CD14-positive monocyte (primary cell): ENCODE data around the gene CPT1A. TPM values are rescaled to one million over a fixed set of nuclear protein-coding genes. Genes with fewer than 3 reads are reported as not detected.
A peak's percentile ranks its signal among the peaks of the same experiment; 100 is the strongest.

Experiments
- DNase-seq, 3 donors: peaks; one replicate each; pipeline ENCODE4 v3.0.0-alpha.2; 2011 to 2022
- H2AFZ ChIP-seq: 2 replicates; pipeline ENCODE4 v1.6.0; 2012; ENCODE audit warnings: mild to moderate bottlenecking, low read depth, low read length, inconsistent platforms; ENCODE audit not compliant: insufficient read depth, poor library complexity, severe bottlenecking
- H3K27ac ChIP-seq, 2 donors: 1 replicate in 1 of 2; 2 replicates in 1 of 2; pipeline ENCODE4 v1.5.1; 2012 to 2013; ENCODE audit warnings: low read length in 2 of 2, control low read depth in 1 of 2, inconsistent platforms in 1 of 2, low read depth in 1 of 2, mild to moderate bottlenecking in 1 of 2
- H3K27me3 ChIP-seq, 2 donors: one replicate each; pipeline versions ENCODE4 v1.6.0 to v1.6.1; 2011 to 2013; ENCODE audit warnings: low read length in 2 of 2; ENCODE audit not compliant: control insufficient read depth in 2 of 2, insufficient read depth in 2 of 2
- H3K36me3 ChIP-seq, 2 donors: replicated peaks in 1 of 2; 1 replicate in 1 of 2; 2 replicates in 1 of 2; pipeline versions ENCODE4 v1.5.1 to v1.6.1; 2012 to 2013; ENCODE audit warnings: low read length in 2 of 2, control low read depth in 1 of 2, inconsistent platforms in 1 of 2, mild to moderate bottlenecking in 1 of 2; ENCODE audit not compliant: insufficient read depth in 2 of 2, control insufficient read depth in 1 of 2
- H3K4me1 ChIP-seq, 2 donors: 1 replicate in 1 of 2; 2 replicates in 1 of 2; pipeline versions ENCODE4 v1.5.1 to v1.6.1; 2012 to 2013; ENCODE audit warnings: low read length in 2 of 2, control low read depth in 1 of 2, inconsistent platforms in 1 of 2, mild to moderate bottlenecking in 1 of 2, moderate library complexity in 1 of 2; ENCODE audit not compliant: insufficient read depth in 2 of 2, control insufficient read depth in 1 of 2
- H3K4me2 ChIP-seq: replicated peaks from 2 replicates; pipeline ENCODE3; 2012; ENCODE audit warnings: low read length, moderate library complexity, mild to moderate bottlenecking; ENCODE audit not compliant: poor library complexity, severe bottlenecking; ENCODE audit errors: extremely low read depth
- H3K4me3 ChIP-seq, 3 experiments: fragments of 200-600 bp in 1 of 3; sonication (generic) in 1 of 3; replicated peaks in 1 of 3; 1 replicate in 2 of 3; 2 replicates in 1 of 3; pipeline ENCODE4 v1.5.1; 2011 to 2013; ENCODE audit warnings: low read length in 3 of 3, mild to moderate bottlenecking in 3 of 3, control low read depth in 2 of 3, low read depth in 2 of 3, inconsistent platforms in 1 of 3, moderate library complexity in 1 of 3
- H3K79me2 ChIP-seq: 2 replicates; pipeline ENCODE4 v1.6.0; 2012; ENCODE audit warnings: mild to moderate bottlenecking, control low read depth, inconsistent platforms, low read length, moderate library complexity; ENCODE audit not compliant: insufficient read depth
- H3K9ac ChIP-seq: 2 replicates; pipeline ENCODE4 v1.6.0; 2017; ENCODE audit warnings: low read length, mild to moderate bottlenecking; ENCODE audit not compliant: insufficient read depth, poor library complexity, severe bottlenecking
- H3K9me3 ChIP-seq, 2 donors: replicated peaks in 1 of 2; 1 replicate in 1 of 2; 2 replicates in 1 of 2; pipeline versions ENCODE4 v1.5.1 to v1.6.1; 2012 to 2013; ENCODE audit warnings: low read length in 2 of 2, control low read depth in 1 of 2; ENCODE audit not compliant: control insufficient read depth in 1 of 2, insufficient read depth in 1 of 2
- H4K20me1 ChIP-seq: 2 replicates; pipeline ENCODE4 v1.6.0; 2012; ENCODE audit warnings: mild to moderate bottlenecking, low read length, control low read depth, moderate library complexity; ENCODE audit not compliant: insufficient read depth
- H3K27ac Mint-ChIP-seq, 7 donors: one replicate each; pipeline ENCODE4 v1.8.0; 2020; ENCODE audit warnings: mild to moderate bottlenecking in 7 of 7, mixed read lengths in 7 of 7, moderate library complexity in 6 of 7, inconsistent platforms in 2 of 7
- H3K27me3 Mint-ChIP-seq, 3 donors: one replicate each; pipeline ENCODE4 v1.8.0; 2021 to 2022; ENCODE audit warnings: low read depth in 3 of 3, mild to moderate bottlenecking in 3 of 3, mixed read lengths in 3 of 3, moderate library complexity in 3 of 3, inconsistent platforms in 1 of 3
- H3K36me3 Mint-ChIP-seq, 2 donors: one replicate each; pipeline ENCODE4 v1.8.0; 2020; ENCODE audit warnings: mixed read lengths in 2 of 2, inconsistent platforms in 1 of 2, mild to moderate bottlenecking in 1 of 2
- H3K4me1 Mint-ChIP-seq: one replicate; pipeline ENCODE4 v1.8.0; 2020; ENCODE audit warnings: mild to moderate bottlenecking, mixed read lengths
- H3K4me3 Mint-ChIP-seq, 2 donors: one replicate each; pipeline ENCODE4 v1.8.0; 2020; ENCODE audit warnings: mild to moderate bottlenecking in 2 of 2, mixed read lengths in 2 of 2, moderate library complexity in 1 of 2
- H3K9me3 Mint-ChIP-seq, 7 donors: one replicate each; pipeline ENCODE4 v1.8.0; 2020 to 2022; ENCODE audit warnings: mixed read lengths in 7 of 7, mild to moderate bottlenecking in 6 of 7, moderate library complexity in 6 of 7, inconsistent platforms in 2 of 7
- WGBS: methylation state at CpG from one replicate; pipeline ENCODE4 v1.1.5; 2013; ENCODE audit warnings: missing lambda C conversion rate; ENCODE audit not compliant: insufficient coverage; 5-methylcytosine and 5-hydroxymethylcytosine counted together
- intact Hi-C, 2 donors: fragments of 100-400 bp; cut with micrococcal nuclease; formaldehyde crosslinking; loops; one replicate each; pipeline versions ENCODE4 v1.15.0 to v1.15.1; 2023
- polyA plus RNA-seq, 3 donors: library from polyadenylated mRNA; depleted of rRNA in 1 of 3; unstranded in 2 of 3; stranded (reverse) in 1 of 3; fragments of 300-500 nt in 2 of 3; fragments of >200 nt in 1 of 3; fragmentation: Illumina TruSeq in 2 of 3; gene quantifications; 1 replicate in 2 of 3; 2 replicates in 1 of 3; pipeline ENCODE4 v1.2.3, GENCODE V29; 2012 to 2021
- TF ChIP-seq, protein P1 (sequence below): fragments of 200-600 bp; IDR thresholded peaks from one replicate; pipeline ENCODE4 v1.8.0; 2022; ENCODE audit warnings: antibody characterized with exemption, mild to moderate bottlenecking

CPT1A gene
- polyA plus RNA-seq, 3 donors = 5.6 to 42.5 (median 7.0) TPM

DNA sequence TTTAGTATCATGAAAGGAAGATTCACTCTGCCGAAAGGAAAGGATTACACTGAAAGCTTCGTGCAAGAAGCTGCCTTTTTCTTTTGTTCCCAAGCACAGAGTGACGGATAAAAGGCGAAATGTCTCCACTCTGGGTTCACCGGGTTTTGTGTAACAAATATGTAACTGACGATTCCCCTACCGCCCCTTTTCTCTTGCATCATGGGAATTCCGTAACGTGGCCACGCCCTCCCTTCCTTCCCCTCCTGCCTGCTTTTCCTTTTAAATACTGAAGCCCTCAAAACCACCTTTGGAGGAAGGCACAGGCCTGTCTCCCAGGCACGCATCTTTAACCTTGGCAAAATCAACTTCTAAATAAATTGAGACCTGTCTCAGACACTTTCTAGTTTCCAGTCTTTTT is 74.0 kb downstream of the CPT1A start:
- Mint-ChIP-seq H3K27ac (peak overlapping the region; percentile 5 to 85 (median 61)), H3K4me3 (no peak overlapping the region), H3K4me1 (peaks cover 3% of the 10 kb centered on the region), H3K9me3 (no peaks in the 10 kb centered on the region), H3K27me3 (no peaks in the 10 kb centered on the region), H3K36me3 (peaks cover 76 to 94% of the 10 kb centered on the region in 2 donors)
- Histone ChIP-seq H3K36me3 (peaks cover 79 to 93% of the 10 kb centered on the region in 2 donors), H3K9ac (no peak overlapping the region), H3K4me2 (no peak overlapping the region), H4K20me1 (peaks cover 13% of the 10 kb centered on the region), H3K79me2 (no peaks in the 10 kb centered on the region), H2AFZ (no peak overlapping the region), H3K4me1 (peaks cover 0 to 2% of the 10 kb centered on the region in 2 donors), H3K27ac (peak overlapping the region in 1 of 2 donors; percentile 38), H3K4me3 (no peak overlapping the region), H3K27me3 (no peaks in the 10 kb centered on the region), H3K9me3 (no peaks in the 10 kb centered on the region)
- TF ChIP-seq, protein P1, sequence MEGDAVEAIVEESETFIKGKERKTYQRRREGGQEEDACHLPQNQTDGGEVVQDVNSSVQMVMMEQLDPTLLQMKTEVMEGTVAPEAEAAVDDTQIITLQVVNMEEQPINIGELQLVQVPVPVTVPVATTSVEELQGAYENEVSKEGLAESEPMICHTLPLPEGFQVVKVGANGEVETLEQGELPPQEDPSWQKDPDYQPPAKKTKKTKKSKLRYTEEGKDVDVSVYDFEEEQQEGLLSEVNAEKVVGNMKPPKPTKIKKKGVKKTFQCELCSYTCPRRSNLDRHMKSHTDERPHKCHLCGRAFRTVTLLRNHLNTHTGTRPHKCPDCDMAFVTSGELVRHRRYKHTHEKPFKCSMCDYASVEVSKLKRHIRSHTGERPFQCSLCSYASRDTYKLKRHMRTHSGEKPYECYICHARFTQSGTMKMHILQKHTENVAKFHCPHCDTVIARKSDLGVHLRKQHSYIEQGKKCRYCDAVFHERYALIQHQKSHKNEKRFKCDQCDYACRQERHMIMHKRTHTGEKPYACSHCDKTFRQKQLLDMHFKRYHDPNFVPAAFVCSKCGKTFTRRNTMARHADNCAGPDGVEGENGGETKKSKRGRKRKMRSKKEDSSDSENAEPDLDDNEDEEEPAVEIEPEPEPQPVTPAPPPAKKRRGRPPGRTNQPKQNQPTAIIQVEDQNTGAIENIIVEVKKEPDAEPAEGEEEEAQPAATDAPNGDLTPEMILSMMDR = no peak
- 22% methylated on average over 8 of the region's 11 CpGs for WGBS
- intact Hi-C loops = no loop called here
- peak in 1 of 3 donors; percentile 45 for DNase-seq

DNA sequence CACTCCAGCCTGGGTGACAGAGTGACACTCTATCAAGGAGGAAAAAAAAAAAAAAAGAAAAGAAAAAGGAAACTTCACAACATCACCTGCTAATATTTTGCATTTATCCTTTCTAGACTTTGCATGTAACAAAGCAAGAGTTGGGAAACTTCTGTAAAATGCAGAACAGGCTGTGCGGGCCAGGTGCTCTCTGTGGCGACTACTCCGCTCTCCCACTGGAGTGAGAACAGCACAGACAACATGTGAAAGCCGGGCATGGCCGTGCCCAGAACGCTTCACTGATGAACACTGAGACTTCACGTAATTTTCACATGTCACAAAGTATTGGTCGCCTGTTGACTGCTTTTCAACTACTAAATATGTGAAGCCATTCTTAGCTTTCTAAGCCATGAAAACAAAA is 74.9 kb downstream of the CPT1A start:
- peak overlapping the region in 1 of 2 donors; percentile 38 for H3K27ac ChIP-seq
- H3K36me3 ChIP-seq = peaks cover 80 to 93% of the 10 kb centered on the region in 2 donors
- H3K4me3 ChIP-seq = no peak overlapping the region
- H3K9me3 ChIP-seq = no peaks in the 10 kb centered on the region
- peaks cover 0 to 2% of the 10 kb centered on the region in 2 donors for H3K4me1 ChIP-seq
- DNase-seq = no peak
- peaks cover 4% of the 10 kb centered on the region for H3K79me2 ChIP-seq
- no peak overlapping the region for H2AFZ ChIP-seq
- WGBS = 98% methylated on average over 8 of the region's 8 CpGs
- no peak overlapping the region for H3K9ac ChIP-seq
- H3K27ac Mint-ChIP-seq = peak overlapping the region in 1 of 7 donors; percentile 5
- H3K9me3 Mint-ChIP-seq = no peaks in the 10 kb centered on the region
- H3K36me3 Mint-ChIP-seq = peaks cover 77 to 94% of the 10 kb centered on the region in 2 donors
- H3K27me3 ChIP-seq = no peaks in the 10 kb centered on the region
- H3K4me2 ChIP-seq = no peak overlapping the region
- TF ChIP-seq, protein P1 = no peak
- H4K20me1 ChIP-seq = peaks cover 13% of the 10 kb centered on the region
- H3K27me3 Mint-ChIP-seq = no peaks in the 10 kb centered on the region
- intact Hi-C loops = no loop called here
- H3K4me1 Mint-ChIP-seq = peaks cover 3% of the 10 kb centered on the region
- no peak overlapping the region for H3K4me3 Mint-ChIP-seq
